NCI-H510A (cell line): ENCODE data around the gene NDUFC2.
"Not testable (repeated sequence)": the region's sequence is repeated elsewhere in the genome, so short reads cannot be mapped to it uniquely, and the experiment has no call there.

ENCODE experiments used
- DNase-seq: peaks from one replicate; lab custom pipeline; 2025; lab: John Stamatoyannopoulos, UW

Gene NDUFC2

DNA sequence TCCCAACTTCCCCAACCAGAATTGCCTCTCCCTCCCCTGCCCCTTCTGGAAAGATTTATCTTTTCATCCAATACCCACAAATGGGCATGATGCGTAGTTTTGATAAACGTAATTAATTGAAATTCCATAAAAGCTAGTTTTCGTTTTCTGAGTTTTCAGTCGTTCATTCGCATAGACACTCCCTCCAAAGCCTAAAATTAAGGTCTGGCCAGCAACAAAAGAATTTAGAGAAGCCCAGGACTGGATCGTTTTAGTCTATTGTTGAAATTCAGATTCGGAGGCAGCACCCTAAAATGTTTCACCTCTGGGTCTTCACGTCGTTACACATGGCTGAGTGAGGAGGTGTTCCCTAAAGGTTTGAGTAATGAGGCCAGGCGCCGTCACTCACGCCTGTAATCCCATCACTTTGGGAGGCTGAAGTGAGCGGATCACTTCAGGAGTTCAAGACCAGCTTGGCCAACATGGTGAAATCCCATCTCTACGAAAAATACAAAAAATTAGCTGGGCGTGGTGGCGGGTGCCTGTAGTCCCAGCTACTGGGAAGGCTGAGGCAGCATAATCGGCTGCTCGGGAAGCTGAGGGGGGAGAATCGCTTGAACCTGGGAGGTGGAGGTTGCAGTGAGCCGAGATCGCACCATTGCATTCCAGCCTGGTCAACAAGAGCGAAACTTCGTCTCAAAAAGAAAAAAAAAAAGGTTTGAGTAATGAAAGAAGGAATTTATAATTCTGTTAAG, 589 bp upstream of the NDUFC2 start:
- DNase-seq = no peak

DNA sequence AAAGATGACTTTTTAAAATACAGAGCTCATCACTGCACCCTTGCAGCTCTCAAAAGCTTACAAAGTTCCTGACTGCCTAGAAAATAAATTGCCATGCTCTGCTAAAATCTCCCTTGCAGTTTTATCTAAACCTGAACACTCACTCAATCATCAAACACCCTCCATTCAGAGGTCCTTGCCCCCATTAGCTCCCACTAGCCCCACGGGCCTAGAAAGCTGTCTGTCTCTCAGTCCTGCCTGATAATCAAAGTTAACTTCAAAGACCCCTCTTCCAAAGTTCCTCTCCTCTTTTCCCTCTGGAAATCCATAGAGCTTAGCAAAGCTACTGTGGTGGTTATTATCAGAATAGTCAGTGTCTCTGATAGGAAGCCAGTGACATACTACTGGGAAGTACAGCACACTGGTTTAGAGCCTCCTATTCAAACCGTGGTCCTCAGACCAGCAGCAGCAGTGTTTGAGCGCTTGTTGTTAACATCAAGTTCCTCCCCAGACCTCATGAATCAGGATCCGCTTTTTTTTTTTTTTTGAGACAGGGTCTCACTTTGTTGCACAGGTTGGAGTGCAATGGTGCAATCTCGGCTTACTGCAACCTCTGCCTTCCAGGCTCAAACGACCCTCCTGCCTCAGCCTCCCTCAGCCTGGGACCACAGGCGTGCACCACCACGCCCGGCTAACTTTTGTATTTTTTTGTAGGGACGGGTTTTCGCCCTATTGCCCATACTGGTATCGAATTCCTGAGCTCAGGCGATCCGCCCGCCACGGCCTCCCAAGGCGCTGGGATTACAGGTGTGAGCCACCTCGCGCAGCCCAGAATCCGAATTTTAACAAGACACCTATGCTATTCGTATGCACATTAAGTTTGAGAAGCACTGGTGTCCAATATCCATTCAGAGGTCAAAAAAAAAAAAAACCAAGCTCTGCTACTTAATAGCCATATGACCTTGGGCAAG, 1.2 kb downstream of the NDUFC2 start:
- no peak for DNase-seq

DNA sequence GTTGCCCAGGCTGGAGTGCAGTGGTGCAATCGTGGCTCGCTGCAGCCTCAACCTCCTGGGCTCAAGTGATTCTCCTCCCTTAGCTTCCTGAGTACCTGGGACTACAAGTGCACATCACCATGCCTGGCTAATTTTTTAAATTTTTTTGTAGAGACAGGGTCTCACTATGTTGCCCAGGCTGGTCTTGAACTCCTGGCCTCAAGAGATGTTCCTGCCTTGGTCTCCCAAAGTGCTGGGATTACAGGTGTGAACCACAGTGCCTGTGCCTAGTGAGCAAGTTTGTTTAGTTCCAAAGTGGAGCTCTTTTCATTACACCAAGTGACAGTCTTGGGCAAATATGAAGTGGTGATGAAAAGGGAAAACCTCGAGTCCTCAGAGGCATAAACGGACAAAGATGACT, 2.1 kb downstream of the NDUFC2 start:
- not testable (repeated sequence) for DNase-seq

DNA sequence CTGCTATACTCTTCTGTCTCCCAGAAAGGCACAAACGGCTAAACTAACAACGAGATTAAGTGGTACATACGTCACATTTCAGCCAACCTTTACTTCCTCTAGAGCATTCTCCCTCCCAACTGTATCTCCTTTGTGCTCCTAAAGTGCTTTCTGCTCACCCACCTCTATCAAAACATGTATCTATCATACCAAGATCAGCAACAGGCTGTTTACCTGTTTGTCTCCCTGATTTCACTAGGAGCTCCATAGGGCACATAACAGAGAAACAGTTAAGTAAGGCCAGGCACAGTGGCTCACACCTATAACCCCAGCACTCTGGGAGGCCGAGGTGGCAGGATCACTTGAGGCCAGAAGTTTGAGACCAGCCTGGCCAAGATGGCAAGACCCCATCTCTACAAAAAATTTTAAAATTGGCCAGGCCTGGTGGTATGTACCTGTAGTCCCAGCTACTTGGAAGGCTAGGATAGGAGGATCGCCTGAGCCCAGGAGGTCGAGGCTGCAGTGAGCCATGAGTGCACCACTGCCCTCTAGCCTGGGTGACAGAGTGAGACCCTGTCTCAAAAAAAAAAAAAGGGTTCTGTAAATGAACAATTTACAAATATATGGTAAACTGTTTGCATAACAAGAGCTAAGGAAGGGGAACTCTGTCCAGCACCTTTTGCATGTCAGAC, 2.8 kb downstream of the NDUFC2 start:
- DNase-seq = no peak

DNA sequence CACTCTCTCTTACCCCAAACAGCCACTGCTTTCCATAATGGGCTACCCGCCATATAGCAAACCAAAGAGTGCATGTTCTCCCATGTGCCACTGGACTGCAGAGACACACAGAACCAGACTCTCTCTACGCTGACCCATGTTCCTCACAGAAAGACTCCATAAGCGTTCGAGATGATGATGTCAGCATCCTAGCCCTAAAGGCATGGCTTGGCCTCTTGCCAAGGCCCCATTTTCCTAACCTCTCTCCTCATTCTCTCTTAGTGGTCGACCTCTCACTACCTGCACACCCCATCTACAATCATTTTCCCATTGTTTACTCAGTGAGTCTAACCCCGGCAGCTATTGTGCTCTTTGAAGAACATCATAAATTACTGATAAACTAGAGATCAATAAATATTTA, 4.9 kb downstream of the NDUFC2 start:
- DNase-seq = no peak

DNA sequence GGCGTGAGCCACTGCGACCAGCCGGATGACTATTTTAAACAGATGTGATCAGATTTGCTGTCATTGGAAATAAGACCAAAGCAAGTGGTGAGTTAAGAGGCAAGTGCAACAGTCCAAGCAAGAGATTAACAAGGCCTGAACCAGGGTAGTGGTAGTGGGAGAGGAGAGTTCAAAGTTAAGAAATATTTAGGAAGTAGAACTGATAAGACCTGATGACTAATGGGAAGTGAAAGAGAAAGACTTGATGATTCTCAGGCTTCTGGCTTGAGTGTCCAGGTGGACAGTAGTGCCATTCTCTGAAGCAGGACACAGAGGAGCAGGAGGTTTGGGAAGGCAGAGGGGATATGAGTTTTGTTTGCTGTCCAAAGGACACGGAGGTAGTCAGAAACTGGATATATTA, 7.2 kb downstream of the NDUFC2 start:
- no peak for DNase-seq

DNA sequence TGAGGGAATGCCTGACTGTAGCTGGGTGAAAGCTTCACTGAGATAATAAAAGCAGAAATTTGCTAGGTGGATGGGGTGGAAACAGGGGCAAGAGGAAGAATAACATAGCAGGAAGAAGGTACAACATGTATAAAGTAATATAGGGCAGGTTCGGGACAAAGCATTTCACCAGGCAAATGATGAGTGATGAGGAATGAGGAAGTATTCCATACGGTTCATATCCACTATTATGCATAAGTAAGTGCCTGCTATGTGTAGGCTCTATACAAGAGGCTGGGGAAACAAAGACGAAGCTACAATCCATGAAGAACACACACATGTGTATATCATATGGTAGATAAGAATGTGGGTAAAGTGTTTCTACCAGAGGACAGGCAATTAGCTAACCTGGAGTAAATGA, 7.9 kb downstream of the NDUFC2 start:
- no peak for DNase-seq

DNA sequence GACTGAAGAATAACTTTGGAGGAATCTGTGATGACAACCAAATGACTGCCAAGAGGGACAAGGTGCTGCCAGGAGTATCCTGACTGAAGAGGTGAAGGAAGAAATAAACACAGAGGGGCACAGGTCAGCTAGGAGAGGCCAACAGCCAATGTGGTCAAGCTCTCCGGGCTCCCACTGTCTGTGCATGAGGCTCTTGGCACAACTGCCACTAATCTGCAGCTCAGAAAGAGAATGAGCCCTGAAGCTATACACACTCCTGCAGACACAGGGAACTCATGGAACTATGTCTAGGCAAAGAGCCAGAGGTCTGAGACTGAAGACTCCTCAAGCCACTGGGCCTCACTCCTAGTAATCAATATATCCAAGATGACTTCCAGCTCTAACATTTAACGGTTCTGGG, 9.0 kb downstream of the NDUFC2 start:
- no peak for DNase-seq

DNA sequence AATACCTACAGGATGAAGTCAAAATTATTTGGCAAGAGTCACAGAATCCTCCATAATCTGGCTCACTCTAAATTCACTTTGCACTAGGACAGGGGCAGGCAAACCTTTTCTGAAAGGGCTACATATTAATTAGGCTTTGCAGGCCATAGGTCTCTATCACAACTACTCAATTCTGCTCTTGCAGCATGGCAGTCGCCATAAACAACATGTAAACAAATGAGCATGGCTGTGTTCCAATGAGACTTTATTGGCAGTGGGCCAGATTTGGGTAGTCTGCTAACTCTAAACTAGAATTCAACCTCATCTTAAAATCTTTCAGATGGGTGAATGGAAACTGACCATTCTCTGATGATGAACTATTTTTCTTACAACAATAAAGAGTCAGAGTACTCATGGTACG, 10.2 kb downstream of the NDUFC2 start:
- no peak for DNase-seq

DNA sequence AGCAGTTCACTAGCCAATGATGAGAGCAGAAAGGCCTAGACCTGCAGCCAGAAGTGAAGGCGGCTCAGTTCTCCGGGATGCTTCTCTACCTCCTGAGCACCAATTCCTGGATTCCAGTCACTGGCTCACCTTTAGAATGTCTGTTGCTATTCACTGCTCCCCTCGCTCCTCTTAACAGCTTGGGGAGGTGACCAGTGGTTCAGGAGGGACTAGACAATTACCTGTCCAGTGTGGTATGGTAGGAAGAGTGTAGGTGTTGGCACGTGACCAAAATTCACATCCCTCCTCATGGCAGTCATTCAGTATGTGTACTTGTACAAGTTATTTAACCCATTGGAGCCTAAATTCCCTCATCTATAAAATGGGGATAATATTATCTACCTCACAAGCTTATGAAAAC, 12.0 kb downstream of the NDUFC2 start:
- DNase-seq = no peak

DNA sequence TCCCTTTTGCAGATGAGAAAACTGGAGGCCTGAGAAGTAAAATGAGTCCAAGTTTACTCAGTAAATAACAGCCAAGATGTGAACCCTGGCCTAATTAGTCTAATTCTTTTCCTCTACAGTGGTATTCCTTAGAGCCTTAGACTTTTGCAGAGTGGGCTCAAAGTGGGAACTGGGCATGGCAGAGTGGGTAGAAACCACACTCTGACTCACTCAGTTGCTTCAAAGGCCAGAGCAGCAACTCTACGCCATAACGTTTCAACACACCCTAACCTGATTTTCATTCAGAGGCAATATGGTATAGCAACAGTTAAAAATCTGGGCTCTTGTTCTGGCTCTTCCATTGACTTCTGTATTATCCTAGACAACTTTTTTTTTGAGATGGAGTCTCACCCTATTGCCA, 13.2 kb downstream of the NDUFC2 start:
- DNase-seq = no peak

DNA sequence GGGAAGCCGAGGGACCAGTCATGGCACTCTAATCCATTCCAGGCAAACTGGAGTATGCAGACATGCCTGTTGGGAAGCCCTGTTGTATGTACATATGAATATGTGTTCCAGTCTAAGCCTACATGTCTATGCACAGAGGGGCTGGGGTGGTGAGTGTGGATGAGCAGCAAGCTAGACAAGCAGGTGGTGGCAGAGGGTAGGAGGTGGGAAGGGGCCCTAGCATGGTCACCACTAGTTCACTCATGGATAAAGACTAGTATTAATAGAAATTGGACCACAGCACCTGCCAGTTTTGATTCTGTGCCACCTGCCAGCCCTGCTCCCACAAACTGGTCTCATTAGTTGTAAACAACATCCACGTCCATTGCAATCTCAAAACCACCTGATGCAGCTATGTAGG, 14.5 kb downstream of the NDUFC2 start:
- no peak for DNase-seq

DNA sequence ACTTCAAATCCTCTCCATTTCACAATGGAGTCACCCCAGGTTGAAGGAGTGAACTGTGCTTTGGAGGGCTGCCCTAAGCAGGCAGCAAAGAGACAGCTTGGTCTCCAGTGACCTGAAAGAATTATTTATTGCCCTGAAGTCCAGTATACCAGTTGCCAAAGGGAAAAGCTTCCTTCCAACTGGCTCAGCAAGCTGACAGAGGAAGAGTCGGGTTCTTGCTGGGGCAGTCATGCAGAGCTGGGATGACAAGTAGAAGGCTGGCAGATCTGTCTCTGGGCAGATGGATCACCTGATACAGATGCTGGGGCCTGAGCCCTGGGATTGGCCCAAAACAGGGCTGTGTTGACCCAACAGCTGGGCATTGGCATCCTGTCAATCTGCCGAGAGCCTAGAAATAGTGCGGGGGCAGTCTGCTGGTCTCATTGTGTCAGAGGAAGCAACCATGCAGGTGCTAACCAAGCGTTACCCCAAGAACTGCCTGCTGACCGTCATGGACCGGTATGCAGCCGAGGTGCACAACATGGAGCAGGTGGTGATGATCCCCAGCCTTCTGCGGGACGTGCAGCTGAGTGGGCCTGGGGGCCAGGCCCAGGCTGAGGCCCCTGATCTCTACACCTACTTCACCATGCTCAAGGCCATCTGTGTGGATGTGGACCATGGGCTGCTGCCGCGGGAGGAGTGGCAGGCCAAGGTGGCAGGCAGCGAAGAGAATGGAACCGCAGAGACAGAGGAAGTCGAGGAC, 16.1 kb downstream of the NDUFC2 start, which contains the start of gene THRSP:
Gene THRSP (plus strand): TSS at position 422 of the 742 bp plus-strand sequence. CDS start 21 bp downstream, at position 443.
- no peak for DNase-seq

DNA sequence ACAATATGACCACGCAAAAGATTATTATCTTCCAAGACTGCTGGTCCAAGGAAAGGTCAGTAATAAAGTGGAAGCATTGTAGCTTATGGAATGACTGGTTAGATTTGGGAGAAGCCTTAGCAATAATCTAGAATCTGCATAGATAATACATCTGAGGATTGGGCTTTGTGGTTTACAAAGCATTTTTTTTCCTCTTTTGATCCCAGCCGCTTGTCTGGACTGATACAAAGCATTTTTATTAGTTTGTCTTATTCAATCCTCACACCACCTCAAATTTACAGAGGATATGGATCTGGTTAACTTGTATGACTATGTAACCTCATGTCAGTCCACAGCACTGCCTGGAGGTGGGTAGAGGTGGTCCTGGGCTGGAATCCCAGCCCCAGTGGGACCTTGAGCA, 17.0 kb downstream of the NDUFC2 start:
- no peak for DNase-seq

DNA sequence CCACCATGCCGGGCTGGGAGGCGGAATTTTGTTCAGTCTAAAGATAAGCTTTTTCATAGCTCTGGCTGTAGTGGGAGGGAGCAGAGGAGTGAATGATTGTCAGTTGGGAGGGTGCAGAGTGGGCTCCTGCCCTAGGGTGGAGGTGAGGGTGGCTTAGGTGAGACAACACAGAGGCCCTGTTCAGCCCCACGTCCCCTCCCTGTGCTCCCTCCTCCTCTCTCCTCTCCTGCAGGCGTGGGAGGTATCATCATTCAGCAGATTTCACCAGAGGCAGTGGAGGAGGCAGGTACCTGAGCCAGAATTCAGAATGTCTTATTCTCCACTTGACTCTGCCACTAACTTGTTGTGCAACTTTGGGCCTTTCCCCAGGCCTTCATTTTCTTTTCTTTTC, 17.7 kb downstream of the NDUFC2 start:
- no peak for DNase-seq

DNA sequence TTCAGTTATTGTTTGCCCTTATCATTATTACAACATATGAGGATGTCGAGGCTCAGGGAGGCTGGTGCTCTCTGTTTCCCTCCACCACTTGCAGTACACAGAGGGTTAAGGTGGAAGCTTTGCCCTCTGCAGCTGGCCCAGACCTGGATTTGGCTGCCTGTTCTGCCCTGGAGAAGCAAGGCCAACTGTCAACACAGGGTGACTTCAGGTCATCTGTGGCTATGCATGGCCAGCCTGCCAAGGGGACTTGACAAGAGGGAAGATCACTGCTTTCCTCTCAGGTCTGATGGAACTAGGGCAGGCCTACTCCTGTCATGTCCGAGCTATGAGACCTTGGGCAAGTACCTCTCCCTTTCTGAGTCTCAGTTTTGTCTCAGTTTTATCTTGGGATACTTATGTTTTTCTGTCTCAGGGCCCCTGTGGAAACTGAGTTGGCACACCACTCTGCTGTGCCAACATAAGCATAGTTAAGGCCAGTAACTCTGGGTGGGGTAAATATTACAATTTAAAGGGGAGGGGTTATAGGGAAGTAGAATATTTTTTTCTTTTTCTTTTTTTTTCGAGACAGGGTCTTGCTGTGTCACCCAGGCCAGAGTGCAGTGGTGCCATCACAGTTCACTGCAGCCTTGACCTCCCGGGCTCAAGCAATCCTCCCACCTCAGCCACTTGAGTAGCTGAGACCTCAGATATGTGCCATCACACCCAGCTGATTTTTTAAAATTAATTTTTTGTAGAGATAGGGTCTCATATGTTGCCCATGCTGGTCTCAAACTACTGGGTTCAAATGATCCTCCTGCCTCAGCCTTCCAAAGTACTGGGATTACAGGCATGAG, 18.4 kb downstream of the NDUFC2 start:
- DNase-seq = no peak

DNA sequence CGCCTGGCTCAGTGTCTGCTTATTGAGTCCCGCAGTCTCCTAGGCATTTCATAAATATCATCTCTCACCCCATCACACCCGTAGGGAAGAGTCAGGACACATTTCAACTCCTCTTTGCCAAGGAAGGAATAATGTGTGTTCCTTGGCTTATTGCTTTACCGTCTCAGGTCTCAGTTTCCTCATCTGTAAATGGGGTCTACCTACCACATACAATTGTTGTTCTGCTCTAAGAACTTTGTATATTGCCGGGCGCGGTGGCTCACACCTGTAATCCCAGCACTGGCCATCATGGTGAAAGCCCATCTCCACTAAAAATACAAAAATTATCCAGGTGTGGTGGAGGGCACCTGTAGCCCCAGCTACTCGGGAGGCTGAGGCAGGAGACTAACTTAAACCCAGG, 19.1 kb downstream of the NDUFC2 start:
- no peak for DNase-seq

DNA sequence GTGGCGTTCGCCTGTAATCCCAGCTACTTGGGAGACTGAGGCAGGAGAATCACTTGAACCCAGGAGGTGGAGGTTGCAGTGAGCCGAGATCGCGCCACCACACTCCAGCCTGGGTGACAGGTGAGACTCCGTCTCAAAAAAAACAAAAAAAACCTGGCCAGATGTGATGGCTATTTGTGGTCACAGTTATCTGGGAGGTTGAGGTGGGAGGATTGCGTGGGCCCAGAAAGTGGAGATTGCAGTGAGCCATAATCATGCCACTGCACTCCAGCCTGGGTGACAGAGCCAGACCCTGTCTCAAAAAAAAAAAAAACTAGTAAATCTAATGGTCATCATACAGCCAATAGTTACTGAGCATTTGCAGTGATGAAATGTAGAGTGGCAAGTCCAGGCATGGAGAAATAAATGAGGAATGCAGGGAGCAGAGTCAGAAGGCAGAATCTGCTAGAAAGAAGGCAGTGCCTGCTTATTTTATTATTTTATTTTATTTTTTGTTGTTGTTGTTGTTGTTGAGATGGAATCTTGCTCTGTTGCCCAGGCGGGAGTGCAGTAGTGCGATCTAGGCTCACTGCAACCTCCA, 19.8 kb downstream of the NDUFC2 start:
- DNase-seq = not testable (repeated sequence)

DNA sequence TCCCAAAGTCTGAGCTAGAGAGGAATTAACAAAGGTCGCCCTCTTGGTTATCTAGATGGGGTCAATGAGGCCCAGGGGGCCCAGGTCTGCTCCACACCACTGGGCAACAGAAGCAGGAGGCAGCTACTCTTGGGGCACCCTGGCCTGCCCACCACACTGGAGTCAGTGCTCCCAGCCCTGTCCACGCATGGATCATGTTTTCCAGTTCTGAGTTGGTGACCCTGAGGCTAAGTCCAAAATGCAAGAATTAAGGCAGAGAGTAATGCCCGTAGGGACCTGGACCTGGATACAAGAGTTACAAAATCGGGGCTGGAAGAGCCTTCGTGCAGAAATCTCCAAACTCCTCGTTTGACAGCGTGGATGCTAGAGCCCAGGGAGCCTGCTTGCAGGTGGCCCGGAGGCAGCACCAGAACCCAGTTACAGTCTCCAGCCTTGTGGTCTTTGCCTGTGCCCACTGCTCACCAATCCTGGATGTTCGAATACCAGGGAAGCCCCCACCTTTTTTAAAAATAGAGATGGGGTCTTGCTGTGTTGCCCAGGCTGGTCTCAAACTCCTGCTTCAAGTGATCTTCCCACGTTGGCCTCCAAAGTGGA, 22.1 kb downstream of the NDUFC2 start:
- no peak for DNase-seq

DNA sequence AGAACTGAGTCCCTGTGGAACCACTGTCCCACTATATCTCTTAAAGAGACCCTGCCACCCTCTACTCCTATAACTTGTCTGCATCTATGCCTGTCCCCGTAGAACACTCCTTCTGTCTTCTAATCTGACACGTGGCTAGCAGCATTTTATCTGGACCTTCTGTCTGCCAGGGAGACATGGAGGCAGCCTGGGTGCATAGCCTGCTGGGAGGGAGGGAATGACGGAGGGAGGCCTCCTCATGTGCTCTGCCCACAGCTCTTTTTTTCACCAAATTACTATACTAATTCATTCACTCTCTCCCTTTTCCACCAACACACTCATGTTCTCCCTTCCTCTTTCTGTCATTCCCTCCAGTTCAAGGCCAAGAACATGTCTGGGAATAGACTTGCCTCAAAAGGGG, 23.6 kb downstream of the NDUFC2 start:
- DNase-seq = no peak
